GM13977 (cell line): ENCODE measurements around the gene CSF2RB.

ENCODE experiments used
- DNase-seq: peaks from one replicate; pipeline ENCODE4 v3.0.0; 2012; ENCODE audit warnings: low spot score
- CTCF ChIP-seq: IDR thresholded peaks from 2 replicates; pipeline ENCODE4 v1.5.1; 2012; ENCODE audit warnings: mild to moderate bottlenecking, control low read depth; ENCODE audit not compliant: insufficient read depth; ENCODE audit errors: extremely low read depth, missing control alignments
- in situ Hi-C: fragments of 300-500 bp; cut with MboI; formaldehyde crosslinking; loops from one replicate; pipeline ENCODE4 v1.12.0; 2022; ENCODE audit warnings: low sequenced_read_pairs, low pct_unique_long_range_greater_than_20kb, mixed read lengths, inconsistent platforms; ENCODE audit not compliant: unreplicated experiment

CSF2RB gene

GRCh38 chr22:36925388-36926290, 12.2 kb downstream of the CSF2RB start:
- no peak for DNase-seq
- TF ChIP-seq CTCF: no peak
- in situ Hi-C loops: no loop called here

GRCh38 chr22:36926309-36926708, 12.9 kb downstream of the CSF2RB start:
- in situ Hi-C loops: no loop called here
- TF ChIP-seq CTCF: no peak
- DNase-seq: no peak

- TF ChIP-seq CTCF: no peak
- no peak for DNase-seq
- in situ Hi-C loops: no loop called here
Observed at GRCh38 chr22:36926721-36927435, 13.4 kb downstream of the CSF2RB start.

GRCh38 chr22:36927671-36928070, 14.2 kb downstream of the CSF2RB start:
- in situ Hi-C loops: no loop called here
- no peak for DNase-seq
- TF ChIP-seq CTCF: no peak

- no peak for DNase-seq
- in situ Hi-C loops: no loop called here
- no peak for TF ChIP-seq CTCF
Observed at GRCh38 chr22:36928196-36928595, 14.8 kb downstream of the CSF2RB start.

- in situ Hi-C loops: no loop called here
- no peak for DNase-seq
- no peak for TF ChIP-seq CTCF
Observed at GRCh38 chr22:36928786-36929535, 15.5 kb downstream of the CSF2RB start.
